ENCODE data around the gene ZAP70.

DNA sequence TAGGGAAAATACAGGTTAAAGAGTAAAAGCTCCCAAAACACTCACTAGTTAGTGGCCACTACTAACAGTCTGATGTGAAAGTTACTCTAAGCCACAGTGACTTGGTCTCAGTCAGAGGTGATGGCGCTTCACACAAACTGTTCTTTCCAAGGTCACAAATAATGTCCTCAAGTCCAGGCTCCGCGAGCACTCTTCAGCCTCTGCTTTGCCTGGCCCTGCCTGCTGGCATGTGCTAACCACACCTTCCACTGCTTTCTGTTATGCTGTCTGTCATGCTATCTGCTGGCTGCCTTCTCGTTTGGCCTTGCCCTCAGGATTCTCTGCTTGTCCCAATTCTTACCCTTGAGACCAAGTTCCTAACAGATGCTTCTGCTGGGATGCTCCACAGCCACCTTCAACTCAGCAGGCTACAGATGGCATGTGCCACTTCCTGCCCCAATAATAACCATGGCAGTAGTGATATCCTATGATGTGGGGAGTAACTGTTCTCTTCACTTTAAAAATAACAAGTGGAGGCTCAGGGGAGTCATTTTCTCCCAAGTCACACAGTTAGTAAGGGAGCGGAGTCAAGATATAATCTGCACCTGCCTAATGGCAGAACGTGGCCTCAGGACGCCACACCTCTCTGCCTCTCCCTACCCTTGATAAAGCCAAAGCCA, 75.7 kb downstream of the ZAP70 start:
- TF ChIP-seq EZH2phosphoT487 (IDR thresholded peaks at IDR 0.05; ENCODE audit: insufficient read depth, low read depth) (no peak), EZH2 (IDR thresholded peaks at IDR 0.05; ENCODE audit: insufficient read depth, poor library complexity, severe bottlenecking) (no peak)

All from GM23248 (cell line).